Transverse colon (tissue), 4 donors: ENCODE measurements around the gene CNTN5. TPM values are rescaled to one million over a fixed set of nuclear protein-coding genes. Genes with fewer than 3 reads are reported as not detected.
"Not testable (repeated sequence)": the region's sequence is repeated elsewhere in the genome, so short reads cannot be mapped to it uniquely, and the experiment has no call there.

Experiments
- DNase-seq: peaks from one replicate; pipeline ENCODE4 v3.0.0-alpha.2; 2019
- H3K27ac ChIP-seq, 4 donors: fragments of 200-600 bp; sonication (generic); 2 replicates each; pipeline ENCODE4 v1.5.1; 2016 to 2018; ENCODE audit warnings: inconsistent platforms in 4 of 4
- H3K27me3 ChIP-seq: fragments of 200-600 bp; sonication (generic); 2 replicates; pipeline ENCODE4 v1.5.1; 2017; ENCODE audit warnings: inconsistent platforms
- H3K36me3 ChIP-seq, 4 donors: fragments of 200-600 bp; sonication (generic); 2 replicates each; pipeline ENCODE4 v1.5.1; 2017 to 2019; ENCODE audit warnings: inconsistent platforms in 4 of 4
- H3K4me1 ChIP-seq, 4 donors: fragments of 200-600 bp; sonication (generic); 2 replicates each; pipeline ENCODE4 v1.5.1; 2017 to 2020; ENCODE audit warnings: inconsistent platforms in 4 of 4
- H3K4me3 ChIP-seq, 4 donors: fragments of 200-600 bp; sonication (generic); 1 replicate in 1 of 4; 2 replicates in 3 of 4; pipeline versions ENCODE4 v1.5.1 to v1.6.1; 2017 to 2019; ENCODE audit warnings: inconsistent platforms in 4 of 4
- H3K9me3 ChIP-seq, 2 donors: fragments of 200-600 bp; sonication (generic); 2 replicates each; pipeline ENCODE4 v1.5.1; 2017 to 2019; ENCODE audit warnings: inconsistent platforms in 2 of 2
- CTCF ChIP-seq, 5 experiments: fragments of 200-600 bp in 3 of 5; fragments of 450-650 bp in 2 of 5; sonication (generic) in 3 of 5; IDR thresholded peaks; 1 replicate in 2 of 5; 2 replicates in 3 of 5; pipeline ENCODE4 v1.5.1; 2016 to 2017; ENCODE audit warnings: antibody characterized with exemption in 5 of 5, inconsistent platforms in 3 of 5, mild to moderate bottlenecking in 2 of 5, moderate library complexity in 1 of 5
- EP300 ChIP-seq: sonication (generic); formaldehyde crosslinking; IDR thresholded peaks from one replicate; pipeline ENCODE4 v1.6.1; 2017; ENCODE audit warnings: antibody characterized with exemption, low read depth
- POLR2A ChIP-seq: fragments of 450-650 bp; IDR thresholded peaks from one replicate; pipeline ENCODE4 v1.6.1; 2016; ENCODE audit warnings: antibody characterized with exemption, mild to moderate bottlenecking, moderate library complexity
- POLR2AphosphoS5 ChIP-seq, 3 donors: sonication (generic); formaldehyde crosslinking; IDR thresholded peaks; one replicate each; pipeline ENCODE4 v1.6.1; 2016; ENCODE audit warnings: antibody characterized with exemption in 3 of 3
- WGBS, 2 donors: methylation state at CpG; one replicate each; pipeline ENCODE4 v1.1.5; 2018; ENCODE audit warnings: low coverage in 1 of 2; 5-methylcytosine and 5-hydroxymethylcytosine counted together
- in situ Hi-C, 4 donors: fragments of 200-750 bp; cut with MboI; loops; one replicate each; pipeline versions ENCODE4 v1.15.0 to v1.15.1; 2017; ENCODE audit warnings: low sequenced_read_pairs in 3 of 4, low pct_ligation_motif_present in 1 of 4, low pct_unique_long_range_greater_than_20kb in 1 of 4
- intact Hi-C: fragments of 100-400 bp; cut with DNase I; formaldehyde crosslinking; loops from one replicate; pipeline ENCODE4 v1.15.1; 2023; ENCODE audit warnings: low total_unique reads
- total RNA-seq, 4 donors: library from RNA; depleted of rRNA; stranded (reverse); fragments of >200 nt; gene quantifications; one replicate each; pipeline ENCODE4 v1.1.0, GENCODE V29; 2016

The CNTN5 gene
- total RNA-seq, 4 donors from 2014 or later, result 0.14 TPM; not detected in 3

- Histone ChIP-seq H3K36me3 (no peaks in the 10 kb centered on the region), H3K4me3 (no peak overlapping the region), H3K9me3 (no peaks in the 10 kb centered on the region), H3K4me1 (no peaks in the 10 kb centered on the region), H3K27ac (no peak overlapping the region), H3K27me3 (no peaks in the 10 kb centered on the region)
- DNase-seq, result no peak
- intact Hi-C loops, result no loop called here
- in situ Hi-C loops, result no loop called here
- WGBS, 2 donors, result 69 to 79% methylated on average over 4 of the region's 4 CpGs
- TF ChIP-seq POLR2A, result no peak
- no peak for TF ChIP-seq EP300
- no peak for TF ChIP-seq CTCF (IDR thresholded peaks at IDR 0.05)
- TF ChIP-seq POLR2AphosphoS5 (IDR thresholded peaks at IDR 0.05), result no peak
These were observed 1214.3 kb downstream of the CNTN5 start for GRCh38 chr11:100235085-100235484.

- no peaks in the 10 kb centered on the region for H3K4me1 ChIP-seq
- TF ChIP-seq POLR2A, result no peak
- TF ChIP-seq EP300, result no peak
- TF ChIP-seq CTCF (IDR thresholded peaks at IDR 0.05), result no peak
- no peak for TF ChIP-seq POLR2AphosphoS5 (IDR thresholded peaks at IDR 0.05)
- intact Hi-C loops, result no loop called here
- no peaks in the 10 kb centered on the region for H3K36me3 ChIP-seq
- DNase-seq, result no peak
- no peaks in the 10 kb centered on the region for H3K9me3 ChIP-seq
- no peaks in the 10 kb centered on the region for H3K27me3 ChIP-seq
- no peak overlapping the region for H3K27ac ChIP-seq
- in situ Hi-C loops, result no loop called here
- no peak overlapping the region for H3K4me3 ChIP-seq
- 50 to 66% methylated on average over 1 to 5 of the region's 5 CpGs for WGBS, 2 donors
These were observed 1219.3 kb downstream of the CNTN5 start for GRCh38 chr11:100240025-100240539.

- H3K27ac ChIP-seq, result no peak overlapping the region
- intact Hi-C loops (no loop called here), in situ Hi-C loops (no loop called here)
- DNase-seq, result no peak
- no peaks in the 10 kb centered on the region for H3K36me3 ChIP-seq
- no peaks in the 10 kb centered on the region for H3K27me3 ChIP-seq
- 95 to 100% methylated on average over 1 of the region's 1 CpG for WGBS, 2 donors
- no peak for TF ChIP-seq POLR2A
- TF ChIP-seq EP300, result no peak
- TF ChIP-seq CTCF (IDR thresholded peaks at IDR 0.05), result no peak
- no peak for TF ChIP-seq POLR2AphosphoS5 (IDR thresholded peaks at IDR 0.05)
- H3K4me1 ChIP-seq, result no peaks in the 10 kb centered on the region
- H3K4me3 ChIP-seq, result no peak overlapping the region
- no peaks in the 10 kb centered on the region for H3K9me3 ChIP-seq
These were observed 1227.0 kb downstream of the CNTN5 start for GRCh38 chr11:100247704-100248103.

GRCh38 chr11:100257238-100257803 is 1236.6 kb downstream of the CNTN5 start:
- H3K27ac ChIP-seq, DNase-seq, H3K4me3 ChIP-seq, H3K27me3 ChIP-seq, H3K4me1 ChIP-seq, H3K9me3 ChIP-seq, H3K36me3 ChIP-seq, intact Hi-C loops, in situ Hi-C loops: not testable (repeated sequence)
- 91% methylated on average over 6 of the region's 6 CpGs; no CpG with 5 or more reads in 1 of the 2 donors for WGBS, 2 donors

GRCh38 chr11:100269516-100269915 is 1248.8 kb downstream of the CNTN5 start:
- in situ Hi-C loops, result no loop called here
- DNase-seq, result no peak
- no peaks in the 10 kb centered on the region for H3K4me1 ChIP-seq
- no peak overlapping the region for H3K4me3 ChIP-seq
- no peaks in the 10 kb centered on the region for H3K27me3 ChIP-seq
- no peak overlapping the region for H3K27ac ChIP-seq
- H3K9me3 ChIP-seq, result no peaks in the 10 kb centered on the region
- H3K36me3 ChIP-seq, result no peaks in the 10 kb centered on the region
- TF ChIP-seq EP300, result no peak
- TF ChIP-seq CTCF (IDR thresholded peaks at IDR 0.05), result no peak
- TF ChIP-seq POLR2A, result no peak
- TF ChIP-seq POLR2AphosphoS5 (IDR thresholded peaks at IDR 0.05), result no peak
- intact Hi-C loops, result no loop called here
- 72 to 86% methylated on average over 1 of the region's 1 CpG for WGBS, 2 donors
